ENCODE measurements around the gene NRP1. TPM values are rescaled to one million over a fixed set of nuclear protein-coding genes. Genes with fewer than 3 reads are reported as not detected.
A peak's percentile ranks its signal among the peaks of the same experiment; 100 is the strongest.

Gene NRP1
- total and polyA plus RNA-seq, 4 donors: 14.6 to 55.6 (median 37.8) TPM

- WGBS: 79% methylated on average over 8 of the region's 8 CpGs
- H3K36me3 ChIP-seq (ENCODE audit: control insufficient read depth in 4 of 4, insufficient read depth in 3 of 4, low read depth in 1 of 4, low read length in 3 of 4): no peaks in the 10 kb centered on the region
- no peaks in the 10 kb centered on the region for H3K4me1 ChIP-seq (ENCODE audit: control insufficient read depth in 4 of 4, insufficient read depth in 4 of 4, low read length in 3 of 4)
- no peak for TF ChIP-seq HNF4G (IDR thresholded peaks at IDR 0.05)
- TF ChIP-seq YY1 (IDR thresholded peaks at IDR 0.05): peak; percentile 41
- peak; percentile 15 for TF ChIP-seq MAX (IDR thresholded peaks at IDR 0.05)
- no peak for TF ChIP-seq ZBTB33 (IDR thresholded peaks at IDR 0.05)
- TF ChIP-seq HNF4A (conservative IDR thresholded peaks at IDR 0.05): peak in 1 of 2 donors; percentile 52
- TF ChIP-seq RXRA (IDR thresholded peaks at IDR 0.05): peak in 1 of 2 donors; percentile 49
- H3K27me3 ChIP-seq (ENCODE audit: control insufficient read depth in 4 of 4, insufficient read depth in 4 of 4, low read length in 3 of 4): no peaks in the 10 kb centered on the region
- no peak overlapping the region for H3K9ac ChIP-seq (ENCODE audit: low read depth in 1 of 2, low read length in 2 of 2)
- H3K9me3 ChIP-seq (ENCODE audit: control insufficient read depth in 4 of 4, low read length in 3 of 4): no peaks in the 10 kb centered on the region
- H3K27ac ChIP-seq (ENCODE audit: low read depth in 1 of 2, low read length in 2 of 2): no peak overlapping the region
- no peak overlapping the region for H3K4me3 ChIP-seq (ENCODE audit: low read depth in 1 of 3, low read length in 3 of 3)
- no peak for DNase-seq (ENCODE audit: low spot score)
Measured at GRCh38 chr10:33145451-33146188, 188.8 kb downstream of the NRP1 start.

- WGBS: 87% methylated on average over 5 of the region's 5 CpGs
- no peak for TF ChIP-seq JUND (IDR thresholded peaks at IDR 0.05)
- TF ChIP-seq RAD21 (IDR thresholded peaks at IDR 0.05): no peak
- no peak for TF ChIP-seq CTCF (IDR thresholded peaks at IDR 0.05; ENCODE audit: low read depth, low read length, missing input control)
- TF ChIP-seq ATF3 (IDR thresholded peaks at IDR 0.05): no peak
- TF ChIP-seq YY1 (IDR thresholded peaks at IDR 0.05): no peak
- TF ChIP-seq REST (IDR thresholded peaks at IDR 0.05): no peak
- TF ChIP-seq SP1 (IDR thresholded peaks at IDR 0.05): no peak
- no peak for TF ChIP-seq FOXA2 (IDR thresholded peaks at IDR 0.05)
- no peak for TF ChIP-seq RXRA (IDR thresholded peaks at IDR 0.05)
- no peak for TF ChIP-seq GABPA (IDR thresholded peaks at IDR 0.05 in 1 of 2, conservative IDR thresholded peaks at IDR 0.05 in 1 of 2)
- TF ChIP-seq TAF1 (conservative IDR thresholded peaks at IDR 0.05): no peak
- TF ChIP-seq ZBTB33 (IDR thresholded peaks at IDR 0.05): no peak
- TF ChIP-seq EGR1 (IDR thresholded peaks at IDR 0.05; ENCODE audit: low read depth in 2 of 2): no peak
- no peak for TF ChIP-seq MAX (IDR thresholded peaks at IDR 0.05)
- TF ChIP-seq FOXA1 (IDR thresholded peaks at IDR 0.05): no peak
- no peak for TF ChIP-seq HNF4A (conservative IDR thresholded peaks at IDR 0.05)
- TF ChIP-seq NR2F2 (IDR thresholded peaks at IDR 0.05): no peak
- TF ChIP-seq HNF4G (IDR thresholded peaks at IDR 0.05): no peak
- Histone ChIP-seq H3K9ac (ENCODE audit: low read depth in 1 of 2, low read length in 2 of 2) (no peak overlapping the region), H3K36me3 (ENCODE audit: control insufficient read depth in 4 of 4, insufficient read depth in 3 of 4, low read depth in 1 of 4, low read length in 3 of 4) (no peaks in the 10 kb centered on the region), H3K4me1 (ENCODE audit: control insufficient read depth in 4 of 4, insufficient read depth in 4 of 4, low read length in 3 of 4) (no peaks in the 10 kb centered on the region), H3K4me3 (ENCODE audit: low read depth in 1 of 3, low read length in 3 of 3) (no peak overlapping the region), H3K27me3 (ENCODE audit: control insufficient read depth in 4 of 4, insufficient read depth in 4 of 4, low read length in 3 of 4) (no peaks in the 10 kb centered on the region), H3K9me3 (ENCODE audit: control insufficient read depth in 4 of 4, low read length in 3 of 4) (no peaks in the 10 kb centered on the region), H3K27ac (ENCODE audit: low read depth in 1 of 2, low read length in 2 of 2) (no peak overlapping the region)
- no peak for DNase-seq (ENCODE audit: low spot score)
Measured at GRCh38 chr10:33143160-33143728, 191.2 kb downstream of the NRP1 start.
